NB4 (cell line): ENCODE data around the gene ANO9.

Experiments used
- MAX ChIP-seq: IDR thresholded peaks from 2 replicates; pipeline ENCODE4 v1.6.1; 2011; ENCODE audit warnings: low read depth, low read length
- MYC ChIP-seq: IDR thresholded peaks from 2 replicates; pipeline ENCODE4 v1.6.1; 2011; ENCODE audit warnings: low read depth, low read length
- POLR2A ChIP-seq: IDR thresholded peaks from 2 replicates; pipeline ENCODE4 v1.6.1; 2011; ENCODE audit warnings: mild to moderate bottlenecking; ENCODE audit not compliant: insufficient read length; ENCODE audit errors: extremely low read depth
- TF ChIP-seq, protein P1 (sequence below): IDR thresholded peaks from one replicate; pipeline ENCODE4 v1.5.1; 2012; ENCODE audit warnings: low read depth, low read length

DNA sequence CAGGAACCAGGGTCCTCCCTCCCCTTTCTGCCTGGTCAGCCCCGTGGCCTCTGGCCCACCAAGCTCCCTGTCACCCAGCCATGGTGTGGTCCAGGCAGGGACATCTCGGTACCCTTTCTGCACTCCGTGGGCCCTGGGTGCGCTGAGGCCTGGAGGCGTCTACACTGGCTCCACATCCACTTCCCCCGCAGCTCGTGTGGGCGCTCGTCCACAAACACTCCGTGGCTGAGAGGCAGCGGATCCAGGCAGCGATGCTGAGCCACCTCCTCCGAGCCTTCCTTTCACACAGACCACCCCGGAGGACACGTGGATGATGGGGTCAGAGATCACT is 49.1 kb upstream of the ANO9 start:
- TF ChIP-seq, protein P1, sequence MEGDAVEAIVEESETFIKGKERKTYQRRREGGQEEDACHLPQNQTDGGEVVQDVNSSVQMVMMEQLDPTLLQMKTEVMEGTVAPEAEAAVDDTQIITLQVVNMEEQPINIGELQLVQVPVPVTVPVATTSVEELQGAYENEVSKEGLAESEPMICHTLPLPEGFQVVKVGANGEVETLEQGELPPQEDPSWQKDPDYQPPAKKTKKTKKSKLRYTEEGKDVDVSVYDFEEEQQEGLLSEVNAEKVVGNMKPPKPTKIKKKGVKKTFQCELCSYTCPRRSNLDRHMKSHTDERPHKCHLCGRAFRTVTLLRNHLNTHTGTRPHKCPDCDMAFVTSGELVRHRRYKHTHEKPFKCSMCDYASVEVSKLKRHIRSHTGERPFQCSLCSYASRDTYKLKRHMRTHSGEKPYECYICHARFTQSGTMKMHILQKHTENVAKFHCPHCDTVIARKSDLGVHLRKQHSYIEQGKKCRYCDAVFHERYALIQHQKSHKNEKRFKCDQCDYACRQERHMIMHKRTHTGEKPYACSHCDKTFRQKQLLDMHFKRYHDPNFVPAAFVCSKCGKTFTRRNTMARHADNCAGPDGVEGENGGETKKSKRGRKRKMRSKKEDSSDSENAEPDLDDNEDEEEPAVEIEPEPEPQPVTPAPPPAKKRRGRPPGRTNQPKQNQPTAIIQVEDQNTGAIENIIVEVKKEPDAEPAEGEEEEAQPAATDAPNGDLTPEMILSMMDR: no peak
- TF ChIP-seq POLR2A (no peak), MAX (no peak), MYC (no peak)
